GM12878 (cell line): ENCODE data around the gene LDB3. TPM values are rescaled to one million over a fixed set of nuclear protein-coding genes. Genes with fewer than 3 reads are reported as not detected.

ENCODE experiments used
- ATAC-seq: fragments of 200-7000 bp; cut with Tn5 transposase; 3 replicates; pipeline ENCODE4 v1.9.1; 2020; ENCODE audit warnings: mild to moderate bottlenecking, moderate library complexity
- BruUV-seq: library from RNA; stranded (reverse); fragments of 400-500 nt; replicated peaks from 2 replicates; lab custom pipeline; 2021; lab: Mats Ljungman, UMichigan
- CTCF ChIA-PET: fragments of 300-600 bp; sonication (Branson Sonifier 250); formaldehyde crosslinking; extraction: SDS; loops from one replicate; lab custom pipeline; 2021; ENCODE audit warnings: inconsistent platforms; lab: Yijun Ruan, JAX
- POLR2A ChIA-PET: fragments of 350-600 bp; formaldehyde crosslinking; extraction: SDS; loops from one replicate; lab custom pipeline; 2021; ENCODE audit warnings: inconsistent platforms; lab: Charles Lee
- RAD21 ChIA-PET: fragments of 300-600 bp; sonication (Branson Sonifier 250); formaldehyde crosslinking; loops from one replicate; lab custom pipeline; 2023; ENCODE audit warnings: antibody characterized with exemption; ENCODE audit not compliant: unreplicated experiment; lab: Charles Lee
- SMC1A ChIA-PET: fragments of 300-600 bp; sonication (Branson Sonifier 250); formaldehyde crosslinking; loops from one replicate; lab custom pipeline; 2023; ENCODE audit not compliant: unreplicated experiment, uncharacterized antibody; lab: Charles Lee
- DNase-seq: peaks from one replicate; pipeline ENCODE4 v3.0.0-alpha.2; 2011; ENCODE audit warnings: low read depth, low spot score
- FAIRE-seq: peaks from 3 replicates; lab custom pipeline; 2011; peaks lifted over from hg19 to GRCh38; lab: Jason Lieb, UNC
- H2AFZ ChIP-seq: 2 replicates; pipeline ENCODE4 v1.6.0; 2011; ENCODE audit warnings: low read depth, low read length, control low read depth; ENCODE audit not compliant: control insufficient read depth
- H3K27ac ChIP-seq: 2 replicates; pipeline ENCODE4 v1.5.1; 2011; ENCODE audit warnings: control low read depth; ENCODE audit not compliant: control insufficient read depth, insufficient read depth
- H3K27me3 ChIP-seq, 2 experiments: replicated peaks in 1 of 2; 2 replicates each; pipeline versions ENCODE4 v1.6.0 to v1.6.1; 2011; ENCODE audit warnings: low read length in 1 of 2; ENCODE audit not compliant: control insufficient read depth in 2 of 2, insufficient read depth in 2 of 2
- H3K36me3 ChIP-seq, 2 experiments: 2 replicates each; pipeline ENCODE4 v1.5.1; 2011; ENCODE audit warnings: low read length in 1 of 2; ENCODE audit not compliant: control insufficient read depth in 2 of 2, insufficient read depth in 2 of 2
- H3K4me1 ChIP-seq: 2 replicates; pipeline ENCODE4 v1.6.1; 2011; ENCODE audit warnings: mild to moderate bottlenecking, low read length, moderate library complexity, mixed read lengths; ENCODE audit not compliant: control insufficient read depth, insufficient read depth
- H3K4me2 ChIP-seq: 2 replicates; pipeline ENCODE4 v1.6.0; 2011; ENCODE audit warnings: control low read depth; ENCODE audit not compliant: control insufficient read depth, insufficient read depth
- H3K4me3 ChIP-seq: fragments of 200-600 bp; sonication (generic); 2 replicates; pipeline ENCODE4 v1.5.1; 2016
- H3K79me2 ChIP-seq: 2 replicates; pipeline ENCODE4 v1.6.0; 2011; ENCODE audit warnings: low read length; ENCODE audit not compliant: control insufficient read depth, insufficient read depth
- H3K9ac ChIP-seq: 2 replicates; pipeline ENCODE4 v1.8.0; 2011; ENCODE audit warnings: low read length, control low read depth, mixed read lengths; ENCODE audit not compliant: control insufficient read depth, insufficient read depth
- H3K9me3 ChIP-seq: replicated peaks from 3 replicates; pipeline ENCODE4 v1.5.1; 2011; ENCODE audit warnings: mild to moderate bottlenecking, low read length; ENCODE audit not compliant: control insufficient read depth, insufficient read depth
- H4K20me1 ChIP-seq: 2 replicates; pipeline ENCODE4 v1.6.0; 2011; ENCODE audit not compliant: control insufficient read depth, insufficient read depth
- DPF2 ChIP-seq: fragments of 450-650 bp; IDR thresholded peaks from 2 replicates; pipeline ENCODE4 v1.6.1; 2017; ENCODE audit warnings: mild to moderate bottlenecking
- GATAD2B ChIP-seq: fragments of 450-650 bp; conservative IDR thresholded peaks from 2 replicates; pipeline ENCODE4 v1.6.1; 2017; ENCODE audit warnings: low read depth, mild to moderate bottlenecking, moderate library complexity
- IKZF1 ChIP-seq: fragments of 450-650 bp; conservative IDR thresholded peaks from 2 replicates; pipeline ENCODE4 v1.6.1; 2017; ENCODE audit warnings: antibody characterized with exemption, mild to moderate bottlenecking
- IKZF2 ChIP-seq, 2 experiments: fragments of 450-650 bp; IDR thresholded peaks; 2 replicates each; pipeline ENCODE4 v1.6.1; 2017; ENCODE audit warnings: mild to moderate bottlenecking in 2 of 2, moderate library complexity in 2 of 2
- MEF2B ChIP-seq: fragments of 450-650 bp; IDR thresholded peaks from 2 replicates; pipeline ENCODE4 v1.6.1; 2018; ENCODE audit warnings: mild to moderate bottlenecking, moderate library complexity; ENCODE audit not compliant: partially characterized antibody, poor library complexity, severe bottlenecking
- RUNX3 ChIP-seq: IDR thresholded peaks from 2 replicates; pipeline ENCODE4 v1.6.1; 2012; ENCODE audit warnings: low read length, inconsistent platforms
- SP1 ChIP-seq: IDR thresholded peaks from one replicate; pipeline ENCODE4 v1.6.1; 2011; ENCODE audit warnings: low read depth, low read length
- TCF3 ChIP-seq: IDR thresholded peaks from 2 replicates; pipeline ENCODE4 v1.6.1; 2012; ENCODE audit warnings: low read depth, mild to moderate bottlenecking, low read length, borderline replicate concordance; ENCODE audit not compliant: insufficient read depth
- WGBS: methylation state at CpG from one replicate; pipeline ENCODE4 v1.1.6; 2016; ENCODE audit warnings: low lambda C conversion rate; ENCODE audit not compliant: insufficient replicate concordance, insufficient coverage; ENCODE audit errors: missing lambda C conversion rate; 5-methylcytosine and 5-hydroxymethylcytosine counted together
- in situ Hi-C: fragments of 300-500 bp; cut with MboI; formaldehyde crosslinking; loops from 9 replicates; pipeline ENCODE4 v1.14.3; 2018; ENCODE audit warnings: mixed read lengths
- intact Hi-C: fragments of 100-400 bp; cut with micrococcal nuclease; formaldehyde crosslinking; loops from one replicate; pipeline ENCODE4 v1.14.2; 2022; ENCODE audit not compliant: unreplicated experiment
- polyA plus RNA-seq, 11 experiments: library from polyadenylated mRNA; depleted of rRNA in 4 of 11; unstranded in 6 of 11; stranded (reverse) in 5 of 11; fragments of >200 nt; fragmentation: Nextera tagmentation in 4 of 11; fragmentation: Illumina TruSeq in 1 of 11; extraction: Ambion mirVana in 4 of 11; extraction: Trizol in 1 of 11; gene quantifications; 1 replicate in 1 of 11; 2 replicates in 10 of 11; pipeline versions ENCODE4 v1.2.1 to v1.2.3, GENCODE V29; 2011 to 2016; ENCODE audit warnings: inconsistent platforms in 2 of 11, missing spikeins in 2 of 11, low read depth in 1 of 11
- total RNA-seq, 4 experiments: library from RNA; depleted of rRNA in 3 of 4; stranded (reverse); fragments of >200 nt in 3 of 4; fragmentation: Illumina TruSeq in 1 of 4; extraction: Trizol in 1 of 4; gene quantifications; 2 replicates each; pipeline versions ENCODE4 v1.2.1 to v1.2.3, GENCODE V29; 2013 to 2021
- TF ChIP-seq, protein P1 (sequence below): IDR thresholded peaks from 2 replicates; pipeline ENCODE4 v1.6.1; 2011; ENCODE audit warnings: mild to moderate bottlenecking, low read depth, low read length, moderate library complexity; ENCODE audit not compliant: insufficient replicate concordance
- TF ChIP-seq, protein P2 (sequence below): fragments of 450-650 bp; IDR thresholded peaks from 2 replicates; pipeline ENCODE4 v1.6.1; 2017; ENCODE audit warnings: mild to moderate bottlenecking, moderate library complexity
- TF ChIP-seq, protein P3 (sequence below): IDR thresholded peaks from 2 replicates; pipeline ENCODE4 v1.6.1; 2011; ENCODE audit warnings: low read depth, mild to moderate bottlenecking, low read length, moderate library complexity, borderline replicate concordance; ENCODE audit errors: extremely low read depth

LDB3 gene
- total and polyA plus RNA-seq, 10 of the 15 experiments (the other 5 are each of a cell fraction or from before 2014, with no cell fraction given) = 0.02 to 0.07 (median 0.04) TPM; not detected in 1

- intact Hi-C loops (no loop called here), in situ Hi-C loops (no loop called here)
- WGBS = 19% methylated on average over 12 of the region's 12 CpGs
- ChIA-PET SMC1A (interaction anchor here (2.1 to 2.4 kb wide), 2 partner anchors 12 to 30 kb away, joined by 7 to 13 read pairs; no protein-coding TSS in a partner anchor), CTCF (interaction anchor here (1.4 to 2.3 kb wide), 3 partner anchors 12 to 30 kb away, joined by 4 to 7 read pairs (median 4); no protein-coding TSS in a partner anchor), RAD21 (interaction anchor here (0.7 to 1.7 kb wide), 3 partner anchors 27 to 87 kb away, joined by 3 to 7 read pairs (median 3); no protein-coding TSS in a partner anchor), POLR2A (interaction anchor here (0.5 kb wide), 1 partner anchor 212 kb away, joined by 3 read pairs; no protein-coding TSS in a partner anchor)
- Histone ChIP-seq H3K79me2 (no peaks in the 10 kb centered on the region), H3K4me1 (no peaks in the 10 kb centered on the region), H3K4me2 (no peak overlapping the region), H3K9me3 (no peaks in the 10 kb centered on the region), H4K20me1 (no peaks in the 10 kb centered on the region), H3K27ac (no peak overlapping the region), H3K36me3 (no peaks in the 10 kb centered on the region), H3K27me3 (no peaks in the 10 kb centered on the region; a peak in 1 of 4 replicates), H2AFZ (no peak overlapping the region), H3K4me3 (no peak overlapping the region), H3K9ac (no peak overlapping the region)
- no peak for FAIRE-seq
- TF ChIP-seq TCF3 = no peak
- peak; percentile 44; the same call in 1 of the 2 replicates for TF ChIP-seq DPF2
- TF ChIP-seq, protein P1, sequence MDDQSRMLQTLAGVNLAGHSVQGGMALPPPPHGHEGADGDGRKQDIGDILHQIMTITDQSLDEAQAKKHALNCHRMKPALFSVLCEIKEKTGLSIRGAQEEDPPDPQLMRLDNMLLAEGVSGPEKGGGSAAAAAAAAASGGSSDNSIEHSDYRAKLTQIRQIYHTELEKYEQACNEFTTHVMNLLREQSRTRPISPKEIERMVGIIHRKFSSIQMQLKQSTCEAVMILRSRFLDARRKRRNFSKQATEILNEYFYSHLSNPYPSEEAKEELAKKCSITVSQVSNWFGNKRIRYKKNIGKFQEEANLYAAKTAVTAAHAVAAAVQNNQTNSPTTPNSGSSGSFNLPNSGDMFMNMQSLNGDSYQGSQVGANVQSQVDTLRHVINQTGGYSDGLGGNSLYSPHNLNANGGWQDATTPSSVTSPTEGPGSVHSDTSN = no peak
- TF ChIP-seq IKZF1 = peak; percentile 72
- TF ChIP-seq, protein P2, sequence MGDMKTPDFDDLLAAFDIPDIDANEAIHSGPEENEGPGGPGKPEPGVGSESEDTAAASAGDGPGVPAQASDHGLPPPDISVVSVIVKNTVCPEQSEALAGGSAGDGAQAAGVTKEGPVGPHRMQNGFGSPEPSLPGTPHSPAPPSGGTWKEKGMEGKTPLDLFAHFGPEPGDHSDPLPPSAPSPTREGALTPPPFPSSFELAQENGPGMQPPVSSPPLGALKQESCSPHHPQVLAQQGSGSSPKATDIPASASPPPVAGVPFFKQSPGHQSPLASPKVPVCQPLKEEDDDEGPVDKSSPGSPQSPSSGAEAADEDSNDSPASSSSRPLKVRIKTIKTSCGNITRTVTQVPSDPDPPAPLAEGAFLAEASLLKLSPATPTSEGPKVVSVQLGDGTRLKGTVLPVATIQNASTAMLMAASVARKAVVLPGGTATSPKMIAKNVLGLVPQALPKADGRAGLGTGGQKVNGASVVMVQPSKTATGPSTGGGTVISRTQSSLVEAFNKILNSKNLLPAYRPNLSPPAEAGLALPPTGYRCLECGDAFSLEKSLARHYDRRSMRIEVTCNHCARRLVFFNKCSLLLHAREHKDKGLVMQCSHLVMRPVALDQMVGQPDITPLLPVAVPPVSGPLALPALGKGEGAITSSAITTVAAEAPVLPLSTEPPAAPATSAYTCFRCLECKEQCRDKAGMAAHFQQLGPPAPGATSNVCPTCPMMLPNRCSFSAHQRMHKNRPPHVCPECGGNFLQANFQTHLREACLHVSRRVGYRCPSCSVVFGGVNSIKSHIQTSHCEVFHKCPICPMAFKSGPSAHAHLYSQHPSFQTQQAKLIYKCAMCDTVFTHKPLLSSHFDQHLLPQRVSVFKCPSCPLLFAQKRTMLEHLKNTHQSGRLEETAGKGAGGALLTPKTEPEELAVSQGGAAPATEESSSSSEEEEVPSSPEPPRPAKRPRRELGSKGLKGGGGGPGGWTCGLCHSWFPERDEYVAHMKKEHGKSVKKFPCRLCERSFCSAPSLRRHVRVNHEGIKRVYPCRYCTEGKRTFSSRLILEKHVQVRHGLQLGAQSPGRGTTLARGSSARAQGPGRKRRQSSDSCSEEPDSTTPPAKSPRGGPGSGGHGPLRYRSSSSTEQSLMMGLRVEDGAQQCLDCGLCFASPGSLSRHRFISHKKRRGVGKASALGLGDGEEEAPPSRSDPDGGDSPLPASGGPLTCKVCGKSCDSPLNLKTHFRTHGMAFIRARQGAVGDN = peak; percentile 56
- TF ChIP-seq IKZF2 (IDR thresholded peaks at IDR 0.05) = peak; percentile 58 to 74; a peak in 3 of 4 replicates
- TF ChIP-seq SP1 = no peak
- peak; percentile 11; the same call in 1 of the 2 replicates for TF ChIP-seq RUNX3
- TF ChIP-seq MEF2B = peak; percentile 81
- peak; percentile 67; the same call in 1 of the 2 replicates for TF ChIP-seq GATAD2B
- TF ChIP-seq, protein P3, sequence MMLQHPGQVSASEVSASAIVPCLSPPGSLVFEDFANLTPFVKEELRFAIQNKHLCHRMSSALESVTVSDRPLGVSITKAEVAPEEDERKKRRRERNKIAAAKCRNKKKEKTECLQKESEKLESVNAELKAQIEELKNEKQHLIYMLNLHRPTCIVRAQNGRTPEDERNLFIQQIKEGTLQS = no peak
- BruUV-seq = no TSS peak
- DNase-seq = no peak
- peak; percentile 19 for ATAC-seq
These were observed 3.8 kb downstream of the LDB3 start for GRCh38 chr10:86671985-86672710.
